HepG2 (cell line): Measurements from ENCODE around the gene ARHGDIA. TPM values are rescaled to one million over a fixed set of nuclear protein-coding genes. Genes with fewer than 3 reads are reported as not detected.

Source experiments
- AGO2 ChIP-seq: fragments of 200-400 bp; formaldehyde crosslinking; optimal IDR thresholded peaks from 2 replicates; pipeline ENCODE3; 2017; ENCODE audit warnings: mild to moderate bottlenecking, low read depth, low read length, moderate library complexity
- ARID3A ChIP-seq: IDR thresholded peaks from 2 replicates; pipeline ENCODE4 v1.6.1; 2012; ENCODE audit warnings: low read depth, low read length, improper control_type of control experiment
- ARNT ChIP-seq: fragments of 450-650 bp; IDR thresholded peaks from 2 replicates; pipeline ENCODE4 v1.6.1; 2017
- FOXO1 ChIP-seq: sonication (generic); formaldehyde crosslinking; IDR thresholded peaks from 2 replicates; pipeline ENCODE4 v1.4.0; 2020; ENCODE audit warnings: missing genetic modification reagents
- GLI4 ChIP-seq: sonication (generic); formaldehyde crosslinking; IDR thresholded peaks from 2 replicates; pipeline ENCODE4 v1.5.1; 2020; ENCODE audit warnings: missing genetic modification reagents, mild to moderate bottlenecking, moderate library complexity, borderline replicate concordance
- IRF1 ChIP-seq: sonication (generic); formaldehyde crosslinking; IDR thresholded peaks from 2 replicates; pipeline ENCODE4 v1.4.0; 2020; ENCODE audit warnings: low read depth, mild to moderate bottlenecking, missing genetic modification reagents
- KAT8 ChIP-seq: IDR thresholded peaks from 2 replicates; pipeline ENCODE4 v1.6.1; 2016; ENCODE audit warnings: missing genetic modification reagents, missing compliant biosample characterization
- KMT2B ChIP-seq: IDR thresholded peaks from 2 replicates; pipeline ENCODE4 v1.6.1; 2016; ENCODE audit warnings: missing genetic modification reagents, missing compliant biosample characterization
- MIER2 ChIP-seq: IDR thresholded peaks from 2 replicates; pipeline ENCODE4 v1.6.1; 2016; ENCODE audit warnings: missing biosample characterization, missing genetic modification reagents
- POGZ ChIP-seq: sonication (generic); formaldehyde crosslinking; IDR thresholded peaks from 2 replicates; pipeline ENCODE4 v1.4.0; 2020; ENCODE audit warnings: mild to moderate bottlenecking, missing genetic modification reagents
- TRIM24 ChIP-seq: sonication (generic); formaldehyde crosslinking; IDR thresholded peaks from 2 replicates; pipeline ENCODE4 v1.8.0; 2022; ENCODE audit warnings: mild to moderate bottlenecking, missing genetic modification reagents
- ZNF12 ChIP-seq: sonication (generic); formaldehyde crosslinking; IDR thresholded peaks from 2 replicates; pipeline ENCODE4 v1.5.0; 2020; ENCODE audit warnings: missing genetic modification reagents
- ZNF333 ChIP-seq: sonication (generic); formaldehyde crosslinking; IDR thresholded peaks from 2 replicates; pipeline ENCODE4 v1.4.0; 2020; ENCODE audit warnings: mild to moderate bottlenecking, missing genetic modification reagents, borderline replicate concordance
- polyA plus RNA-seq, 8 experiments: library from polyadenylated mRNA; depleted of rRNA in 3 of 8; stranded (reverse) in 7 of 8; unstranded in 1 of 8; fragments of >200 nt; fragmentation: Illumina TruSeq in 4 of 8; extraction: Trizol in 4 of 8; gene quantifications; 2 replicates each; pipeline versions ENCODE4 v1.2.1 to v1.2.3, GENCODE V29; 2011 to 2016; ENCODE audit warnings: low read depth in 4 of 8, missing spikeins in 1 of 8, mixed read lengths in 1 of 8; ENCODE audit not compliant: insufficient read depth in 1 of 8
- total RNA-seq, 5 experiments: library from RNA; depleted of rRNA; stranded (reverse); fragments of >200 nt; fragmentation: Illumina TruSeq; extraction: Trizol; gene quantifications; 2 replicates each; pipeline ENCODE4 v1.2.3, GENCODE V29; 2016; ENCODE audit warnings: low read depth in 1 of 5
- TF ChIP-seq, protein P1 (sequence below): sonication (generic); formaldehyde crosslinking; IDR thresholded peaks from 2 replicates; pipeline ENCODE4 v1.4.0; 2020; ENCODE audit warnings: mild to moderate bottlenecking, missing genetic modification reagents
- TF ChIP-seq, protein P2 (sequence below): sonication (generic); formaldehyde crosslinking; IDR thresholded peaks from 2 replicates; pipeline ENCODE4 v1.5.1; 2020; ENCODE audit warnings: mild to moderate bottlenecking, missing genetic modification reagents, borderline replicate concordance
- TF ChIP-seq, protein P3 (sequence below): sonication (generic); formaldehyde crosslinking; IDR thresholded peaks from 2 replicates; pipeline ENCODE4 v1.5.1; 2020; ENCODE audit warnings: mild to moderate bottlenecking, missing genetic modification reagents, moderate library complexity
- TF ChIP-seq, protein P4 (sequence below): IDR thresholded peaks from 2 replicates; pipeline ENCODE4 v1.6.1; 2018; ENCODE audit warnings: missing genetic modification reagents, mild to moderate bottlenecking, missing compliant biosample characterization

ARHGDIA gene
- total and polyA plus RNA-seq, 2 of the 13 experiments (the other 11 are each of a cell fraction or from before 2014, with no cell fraction given), result 40.0 to 64.0 TPM

GRCh38 chr17:81833160-81833920, 37.8 kb downstream of the ARHGDIA start, which contains the start of gene MCRIP1 (continued):
- peak; percentile 98 for TF ChIP-seq AGO2
- TF ChIP-seq KMT2B (CRISPR knock-in tag), result peak; percentile 23; the same call in 1 of the 2 replicates
- no peak for TF ChIP-seq ARNT
- peak; percentile 68; the same call in 1 of the 2 replicates for TF ChIP-seq GLI4
- TF ChIP-seq ZNF12 (CRISPR knock-in tag), result peak; percentile 47
- TF ChIP-seq, protein P1, sequence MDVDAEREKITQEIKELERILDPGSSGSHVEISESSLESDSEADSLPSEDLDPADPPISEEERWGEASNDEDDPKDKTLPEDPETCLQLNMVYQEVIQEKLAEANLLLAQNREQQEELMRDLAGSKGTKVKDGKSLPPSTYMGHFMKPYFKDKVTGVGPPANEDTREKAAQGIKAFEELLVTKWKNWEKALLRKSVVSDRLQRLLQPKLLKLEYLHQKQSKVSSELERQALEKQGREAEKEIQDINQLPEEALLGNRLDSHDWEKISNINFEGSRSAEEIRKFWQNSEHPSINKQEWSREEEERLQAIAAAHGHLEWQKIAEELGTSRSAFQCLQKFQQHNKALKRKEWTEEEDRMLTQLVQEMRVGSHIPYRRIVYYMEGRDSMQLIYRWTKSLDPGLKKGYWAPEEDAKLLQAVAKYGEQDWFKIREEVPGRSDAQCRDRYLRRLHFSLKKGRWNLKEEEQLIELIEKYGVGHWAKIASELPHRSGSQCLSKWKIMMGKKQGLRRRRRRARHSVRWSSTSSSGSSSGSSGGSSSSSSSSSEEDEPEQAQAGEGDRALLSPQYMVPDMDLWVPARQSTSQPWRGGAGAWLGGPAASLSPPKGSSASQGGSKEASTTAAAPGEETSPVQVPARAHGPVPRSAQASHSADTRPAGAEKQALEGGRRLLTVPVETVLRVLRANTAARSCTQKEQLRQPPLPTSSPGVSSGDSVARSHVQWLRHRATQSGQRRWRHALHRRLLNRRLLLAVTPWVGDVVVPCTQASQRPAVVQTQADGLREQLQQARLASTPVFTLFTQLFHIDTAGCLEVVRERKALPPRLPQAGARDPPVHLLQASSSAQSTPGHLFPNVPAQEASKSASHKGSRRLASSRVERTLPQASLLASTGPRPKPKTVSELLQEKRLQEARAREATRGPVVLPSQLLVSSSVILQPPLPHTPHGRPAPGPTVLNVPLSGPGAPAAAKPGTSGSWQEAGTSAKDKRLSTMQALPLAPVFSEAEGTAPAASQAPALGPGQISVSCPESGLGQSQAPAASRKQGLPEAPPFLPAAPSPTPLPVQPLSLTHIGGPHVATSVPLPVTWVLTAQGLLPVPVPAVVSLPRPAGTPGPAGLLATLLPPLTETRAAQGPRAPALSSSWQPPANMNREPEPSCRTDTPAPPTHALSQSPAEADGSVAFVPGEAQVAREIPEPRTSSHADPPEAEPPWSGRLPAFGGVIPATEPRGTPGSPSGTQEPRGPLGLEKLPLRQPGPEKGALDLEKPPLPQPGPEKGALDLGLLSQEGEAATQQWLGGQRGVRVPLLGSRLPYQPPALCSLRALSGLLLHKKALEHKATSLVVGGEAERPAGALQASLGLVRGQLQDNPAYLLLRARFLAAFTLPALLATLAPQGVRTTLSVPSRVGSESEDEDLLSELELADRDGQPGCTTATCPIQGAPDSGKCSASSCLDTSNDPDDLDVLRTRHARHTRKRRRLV (CRISPR knock-in tag), result no peak
- TF ChIP-seq ARID3A, result no peak
- TF ChIP-seq, protein P2, sequence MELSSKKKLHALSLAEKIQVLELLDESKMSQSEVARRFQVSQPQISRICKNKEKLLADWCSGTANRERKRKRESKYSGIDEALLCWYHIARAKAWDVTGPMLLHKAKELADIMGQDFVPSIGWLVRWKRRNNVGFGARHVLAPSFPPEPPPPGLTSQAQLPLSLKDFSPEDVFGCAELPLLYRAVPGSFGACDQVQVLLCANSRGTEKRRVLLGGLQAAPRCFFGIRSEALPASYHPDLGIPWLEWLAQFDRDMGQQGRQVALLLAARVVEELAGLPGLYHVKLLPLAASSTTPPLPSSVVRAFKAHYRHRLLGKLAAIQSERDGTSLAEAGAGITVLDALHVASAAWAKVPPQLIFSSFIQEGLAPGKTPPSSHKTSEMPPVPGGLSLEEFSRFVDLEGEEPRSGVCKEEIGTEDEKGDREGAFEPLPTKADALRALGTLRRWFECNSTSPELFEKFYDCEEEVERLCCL (CRISPR knock-in tag), result no peak
- TF ChIP-seq TRIM24 (CRISPR knock-in tag), result no peak
- TF ChIP-seq ZNF333 (CRISPR knock-in tag), result peak; percentile 16; the same call in 1 of the 2 replicates
- peak; percentile 58 for TF ChIP-seq POGZ
- 0 out of 2 replicates have a peak, but pooled peaks have one; percentile 43 for TF ChIP-seq FOXO1 (CRISPR knock-in tag)
- TF ChIP-seq, protein P3, sequence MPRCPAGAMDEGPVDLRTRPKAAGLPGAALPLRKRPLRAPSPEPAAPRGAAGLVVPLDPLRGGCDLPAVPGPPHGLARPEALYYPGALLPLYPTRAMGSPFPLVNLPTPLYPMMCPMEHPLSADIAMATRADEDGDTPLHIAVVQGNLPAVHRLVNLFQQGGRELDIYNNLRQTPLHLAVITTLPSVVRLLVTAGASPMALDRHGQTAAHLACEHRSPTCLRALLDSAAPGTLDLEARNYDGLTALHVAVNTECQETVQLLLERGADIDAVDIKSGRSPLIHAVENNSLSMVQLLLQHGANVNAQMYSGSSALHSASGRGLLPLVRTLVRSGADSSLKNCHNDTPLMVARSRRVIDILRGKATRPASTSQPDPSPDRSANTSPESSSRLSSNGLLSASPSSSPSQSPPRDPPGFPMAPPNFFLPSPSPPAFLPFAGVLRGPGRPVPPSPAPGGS (CRISPR knock-in tag), result peak; percentile 92
- 0 out of 2 replicates have a peak, but pooled peaks have one; percentile 60 for TF ChIP-seq MIER2 (CRISPR knock-in tag)
- TF ChIP-seq, protein P4, sequence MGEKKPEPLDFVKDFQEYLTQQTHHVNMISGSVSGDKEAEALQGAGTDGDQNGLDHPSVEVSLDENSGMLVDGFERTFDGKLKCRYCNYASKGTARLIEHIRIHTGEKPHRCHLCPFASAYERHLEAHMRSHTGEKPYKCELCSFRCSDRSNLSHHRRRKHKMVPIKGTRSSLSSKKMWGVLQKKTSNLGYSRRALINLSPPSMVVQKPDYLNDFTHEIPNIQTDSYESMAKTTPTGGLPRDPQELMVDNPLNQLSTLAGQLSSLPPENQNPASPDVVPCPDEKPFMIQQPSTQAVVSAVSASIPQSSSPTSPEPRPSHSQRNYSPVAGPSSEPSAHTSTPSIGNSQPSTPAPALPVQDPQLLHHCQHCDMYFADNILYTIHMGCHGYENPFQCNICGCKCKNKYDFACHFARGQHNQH (CRISPR knock-in tag), result peak; percentile 57
- peak; percentile 79 for TF ChIP-seq KAT8 (CRISPR knock-in tag)
- TF ChIP-seq IRF1 (CRISPR knock-in tag), result 0 out of 2 replicates have a peak, but pooled peaks have one; percentile 81
